ENCODE measurements around the gene KCND3.

The KCND3 gene

DNA sequence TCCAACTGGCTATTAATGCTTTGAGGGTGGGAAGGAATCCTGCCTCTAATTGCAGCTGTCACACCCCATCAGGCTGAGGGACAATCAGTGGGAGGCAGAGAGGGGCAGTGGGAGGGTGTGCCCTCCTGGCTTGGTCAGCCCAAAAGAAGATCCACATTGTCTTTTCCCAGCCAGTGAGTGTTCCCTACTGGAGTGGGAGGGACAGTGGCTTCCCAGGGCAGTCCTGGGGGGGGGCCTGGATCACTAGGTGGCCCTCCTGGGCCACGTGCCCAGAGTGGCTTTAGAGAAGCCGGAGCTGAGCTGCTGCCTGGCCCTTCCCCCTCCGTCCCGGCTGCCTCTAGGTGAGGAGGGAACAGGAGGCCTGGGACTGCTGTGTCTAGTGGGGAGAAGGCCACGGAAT lies 264.3 kb downstream of the KCND3 start:
- DNase-seq (ENCODE audit: low read depth), result no peak

DNA sequence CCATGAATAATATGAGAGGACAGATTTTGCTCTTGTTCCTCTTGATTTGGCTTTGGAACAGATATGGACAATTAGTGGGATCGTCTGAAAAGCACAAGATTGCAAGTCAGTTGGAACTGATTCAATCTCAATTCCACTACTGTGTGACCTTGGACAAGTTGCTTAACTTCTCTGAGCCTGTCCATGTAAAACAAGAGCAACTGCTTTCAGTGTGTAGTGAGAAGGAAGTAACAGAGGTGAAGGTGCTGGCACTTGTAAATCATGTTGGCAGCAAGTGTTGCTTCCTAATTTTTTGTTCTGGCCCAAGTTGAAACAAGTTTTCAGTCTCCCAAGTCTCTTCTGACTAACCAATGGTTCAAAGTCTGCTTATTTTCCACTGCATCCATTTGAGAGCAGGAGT lies 265.6 kb downstream of the KCND3 start:
- no peak for DNase-seq (ENCODE audit: low read depth)

DNA sequence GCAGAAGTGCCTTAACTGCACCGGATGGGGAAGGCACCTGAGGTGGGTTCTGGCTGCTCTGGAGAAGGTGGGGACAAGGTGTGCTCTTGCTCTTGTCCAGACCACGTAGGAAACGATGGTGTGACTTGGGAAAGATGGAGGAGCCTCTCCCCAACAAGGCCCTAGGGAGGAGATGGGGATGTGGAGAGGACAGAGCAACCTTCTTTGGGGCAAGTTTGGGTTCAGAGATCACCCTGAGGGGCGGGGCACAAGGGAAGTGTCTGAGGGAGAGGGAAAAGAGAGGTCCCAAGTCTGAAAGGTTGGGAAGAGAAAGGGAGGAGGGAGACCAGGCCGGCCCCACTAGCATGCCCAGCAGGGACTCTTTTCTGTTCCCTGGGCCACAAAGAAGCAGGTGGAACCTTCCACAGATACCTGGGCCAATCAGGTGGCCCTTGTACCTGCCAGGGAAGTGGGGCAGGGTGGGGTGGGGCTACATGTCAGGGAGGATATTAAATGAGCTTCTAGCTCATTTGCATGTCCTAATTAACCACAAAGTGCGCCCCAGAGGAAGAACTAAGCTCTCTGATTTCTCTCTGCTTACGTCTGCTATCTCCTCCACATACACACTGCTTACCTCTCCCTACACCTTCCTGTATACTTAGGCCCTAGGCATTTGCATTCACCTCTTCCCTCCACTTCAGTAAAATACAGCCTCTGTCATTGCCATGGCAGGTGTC lies 266.2 kb downstream of the KCND3 start:
- no peak for DNase-seq (ENCODE audit: low read depth)

DNA sequence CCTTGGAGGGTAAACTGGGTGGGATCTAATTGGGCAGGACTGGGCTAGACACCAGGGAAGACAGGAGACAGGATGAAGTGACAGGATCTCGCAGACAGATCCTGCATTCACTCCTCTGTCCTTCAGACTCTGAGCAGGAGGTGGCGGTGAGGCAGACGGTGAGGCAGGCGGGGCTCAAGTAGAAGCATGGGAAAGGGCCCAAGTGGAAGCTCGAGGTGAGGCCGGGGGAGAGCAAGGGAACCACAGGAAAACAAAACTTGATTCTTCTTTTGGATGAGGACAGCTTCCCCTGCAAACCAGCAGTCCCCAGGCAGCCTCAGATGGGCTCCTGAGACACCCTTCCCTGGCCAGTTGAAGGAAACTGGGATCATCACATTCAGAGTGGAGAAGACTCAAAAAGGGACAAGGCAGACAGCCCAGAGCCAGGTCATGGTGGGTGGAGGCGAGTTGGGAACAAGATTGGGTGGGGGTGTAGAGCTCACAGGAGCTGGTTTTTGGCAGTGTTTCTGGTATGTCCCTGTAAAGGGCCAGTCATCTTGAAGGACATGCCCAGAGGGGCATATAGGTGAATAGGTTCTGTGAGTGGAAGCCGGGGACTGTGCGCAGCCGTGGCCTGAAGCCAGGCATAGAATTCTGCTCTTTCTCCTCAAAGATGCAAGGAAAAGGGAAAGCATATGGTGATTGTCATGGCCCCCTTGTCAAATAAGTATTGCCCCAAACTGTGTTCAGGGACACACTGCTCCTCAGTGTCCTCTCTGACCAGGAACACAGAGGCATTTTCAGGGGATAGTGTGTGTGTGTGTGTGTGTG lies 268.3 kb downstream of the KCND3 start:
- no peak for DNase-seq (ENCODE audit: low read depth)
